Mesothelial cell of epicardium (in vitro differentiated cells): ENCODE measurements around the gene B3GNT2. TPM values are rescaled to one million over a fixed set of nuclear protein-coding genes. Genes with fewer than 3 reads are reported as not detected.

Experiments used
- DNase-seq, 2 experiments: peaks; one replicate each; pipeline ENCODE4 v3.0.0; 2021; ENCODE audit warnings: low spot score in 2 of 2; ENCODE audit not compliant: unreplicated experiment in 2 of 2
- H3K27ac Mint-ChIP-seq: 2 replicates; pipeline ENCODE4 v1.8.0; 2021; ENCODE audit warnings: mixed read lengths
- H3K27me3 Mint-ChIP-seq: 2 replicates; pipeline ENCODE4 v1.8.0; 2021; ENCODE audit warnings: low read depth, mixed read lengths
- H3K36me3 Mint-ChIP-seq: 2 replicates; pipeline ENCODE4 v1.8.0; 2021; ENCODE audit warnings: mixed read lengths
- H3K4me1 Mint-ChIP-seq: 2 replicates; pipeline ENCODE4 v1.8.0; 2021; ENCODE audit warnings: mixed read lengths
- H3K4me3 Mint-ChIP-seq: 2 replicates; pipeline ENCODE4 v1.8.0; 2021; ENCODE audit warnings: mild to moderate bottlenecking, moderate library complexity, mixed read lengths
- H3K9me3 Mint-ChIP-seq: 2 replicates; pipeline ENCODE4 v1.8.0; 2021; ENCODE audit warnings: mixed read lengths
- total RNA-seq: library from RNA; stranded (reverse); gene quantifications from 3 replicates; pipeline ENCODE4 v1.2.1, GENCODE V29; 2021
- TF ChIP-seq, protein P1 (sequence below): fragments of 200-600 bp; sonication (generic); IDR thresholded peaks from one replicate; pipeline ENCODE4 v1.5.0; 2021; ENCODE audit warnings: antibody characterized with exemption; ENCODE audit not compliant: unreplicated experiment

Gene B3GNT2
- total RNA-seq, 1 donor from 2014 or later: 24.8 TPM

DNA sequence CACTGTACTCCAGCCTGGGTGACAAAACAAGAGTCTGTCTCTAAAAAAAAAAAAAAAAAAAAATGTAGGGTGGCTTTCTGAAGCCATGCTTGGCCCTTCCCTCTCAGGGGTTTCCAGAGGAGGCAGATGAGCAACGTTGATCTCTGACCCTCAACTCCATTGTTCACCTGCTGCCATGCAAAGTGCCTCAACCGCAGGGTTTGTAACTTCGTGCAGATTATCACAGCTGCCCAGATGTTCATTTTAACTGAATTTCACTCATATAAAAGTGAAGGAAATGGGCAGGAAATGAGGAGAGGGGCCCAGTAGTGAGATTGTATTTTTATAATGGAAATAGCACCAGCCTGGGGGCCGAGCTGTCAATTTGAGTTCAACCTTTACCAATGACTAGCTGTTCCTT, 14.9 kb upstream of the B3GNT2 start:
- Mint-ChIP-seq H3K4me3 (no peak overlapping the region), H3K27ac (no peak overlapping the region), H3K36me3 (no peaks in the 10 kb centered on the region), H3K9me3 (no peaks in the 10 kb centered on the region), H3K27me3 (no peaks in the 10 kb centered on the region), H3K4me1 (no peaks in the 10 kb centered on the region)
- TF ChIP-seq, protein P1, sequence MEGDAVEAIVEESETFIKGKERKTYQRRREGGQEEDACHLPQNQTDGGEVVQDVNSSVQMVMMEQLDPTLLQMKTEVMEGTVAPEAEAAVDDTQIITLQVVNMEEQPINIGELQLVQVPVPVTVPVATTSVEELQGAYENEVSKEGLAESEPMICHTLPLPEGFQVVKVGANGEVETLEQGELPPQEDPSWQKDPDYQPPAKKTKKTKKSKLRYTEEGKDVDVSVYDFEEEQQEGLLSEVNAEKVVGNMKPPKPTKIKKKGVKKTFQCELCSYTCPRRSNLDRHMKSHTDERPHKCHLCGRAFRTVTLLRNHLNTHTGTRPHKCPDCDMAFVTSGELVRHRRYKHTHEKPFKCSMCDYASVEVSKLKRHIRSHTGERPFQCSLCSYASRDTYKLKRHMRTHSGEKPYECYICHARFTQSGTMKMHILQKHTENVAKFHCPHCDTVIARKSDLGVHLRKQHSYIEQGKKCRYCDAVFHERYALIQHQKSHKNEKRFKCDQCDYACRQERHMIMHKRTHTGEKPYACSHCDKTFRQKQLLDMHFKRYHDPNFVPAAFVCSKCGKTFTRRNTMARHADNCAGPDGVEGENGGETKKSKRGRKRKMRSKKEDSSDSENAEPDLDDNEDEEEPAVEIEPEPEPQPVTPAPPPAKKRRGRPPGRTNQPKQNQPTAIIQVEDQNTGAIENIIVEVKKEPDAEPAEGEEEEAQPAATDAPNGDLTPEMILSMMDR: no peak
- no peak for DNase-seq

DNA sequence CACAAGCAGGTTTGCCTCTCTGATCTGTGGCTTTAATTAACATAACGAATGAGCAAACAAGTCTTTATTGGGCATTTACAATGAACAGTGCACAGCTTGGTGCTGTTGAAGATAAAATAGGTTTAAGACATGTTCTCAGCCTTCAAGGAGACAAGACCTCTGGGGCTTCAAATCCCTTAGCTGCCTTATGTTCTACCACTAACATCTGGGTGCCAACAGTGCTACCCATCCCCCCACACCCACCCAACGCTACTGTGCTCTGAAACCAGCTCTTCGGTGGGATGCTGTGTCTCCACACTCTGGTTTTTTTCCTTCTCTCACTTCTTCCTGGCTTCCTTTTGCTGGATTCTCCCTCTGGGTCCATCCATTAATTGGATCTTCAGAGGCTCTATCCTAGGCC, 14.1 kb upstream of the B3GNT2 start:
- H3K27ac Mint-ChIP-seq: no peak overlapping the region
- no peaks in the 10 kb centered on the region for H3K4me1 Mint-ChIP-seq
- no peaks in the 10 kb centered on the region for H3K27me3 Mint-ChIP-seq
- DNase-seq: no peak
- H3K9me3 Mint-ChIP-seq: no peaks in the 10 kb centered on the region
- TF ChIP-seq, protein P1: no peak
- no peak overlapping the region for H3K4me3 Mint-ChIP-seq
- H3K36me3 Mint-ChIP-seq: no peaks in the 10 kb centered on the region

DNA sequence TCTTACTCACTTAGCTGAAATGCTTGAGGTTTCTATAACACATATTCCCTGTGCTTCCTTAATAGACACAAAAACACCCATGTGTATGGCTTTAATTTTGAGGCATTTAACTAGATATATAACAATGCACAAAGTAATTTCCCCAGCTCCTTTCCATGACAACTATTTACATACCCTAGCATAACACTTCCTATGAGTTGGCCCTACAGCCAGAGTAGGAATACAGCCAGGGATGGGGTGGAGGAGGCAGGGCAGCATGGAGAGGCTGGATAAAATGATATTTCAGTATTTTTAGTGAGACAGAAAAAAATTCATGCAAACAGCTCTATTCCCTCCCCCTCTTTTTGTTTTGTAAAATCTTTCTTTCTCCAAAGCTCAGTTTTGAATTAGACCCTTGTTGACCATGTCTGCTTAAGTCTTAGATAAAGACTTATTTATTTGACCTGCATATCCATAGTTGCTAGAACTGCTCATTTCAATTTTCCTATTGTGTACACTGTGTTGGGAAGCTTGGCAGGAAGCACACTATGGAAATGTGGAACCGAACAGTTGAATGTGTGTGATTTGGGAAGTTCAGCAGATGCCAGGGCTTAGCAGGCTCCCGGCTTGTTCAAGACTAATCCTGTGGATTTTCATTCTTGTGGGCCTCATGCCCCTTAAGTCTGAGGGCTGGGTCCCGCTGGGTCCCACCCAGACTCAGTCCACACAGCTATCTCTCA, 11.2 kb upstream of the B3GNT2 start:
- Mint-ChIP-seq H3K27me3 (no peaks in the 10 kb centered on the region), H3K4me3 (no peak overlapping the region), H3K4me1 (no peaks in the 10 kb centered on the region), H3K9me3 (no peaks in the 10 kb centered on the region), H3K27ac (no peak overlapping the region), H3K36me3 (no peaks in the 10 kb centered on the region)
- TF ChIP-seq, protein P1: no peak
- DNase-seq: no peak

DNA sequence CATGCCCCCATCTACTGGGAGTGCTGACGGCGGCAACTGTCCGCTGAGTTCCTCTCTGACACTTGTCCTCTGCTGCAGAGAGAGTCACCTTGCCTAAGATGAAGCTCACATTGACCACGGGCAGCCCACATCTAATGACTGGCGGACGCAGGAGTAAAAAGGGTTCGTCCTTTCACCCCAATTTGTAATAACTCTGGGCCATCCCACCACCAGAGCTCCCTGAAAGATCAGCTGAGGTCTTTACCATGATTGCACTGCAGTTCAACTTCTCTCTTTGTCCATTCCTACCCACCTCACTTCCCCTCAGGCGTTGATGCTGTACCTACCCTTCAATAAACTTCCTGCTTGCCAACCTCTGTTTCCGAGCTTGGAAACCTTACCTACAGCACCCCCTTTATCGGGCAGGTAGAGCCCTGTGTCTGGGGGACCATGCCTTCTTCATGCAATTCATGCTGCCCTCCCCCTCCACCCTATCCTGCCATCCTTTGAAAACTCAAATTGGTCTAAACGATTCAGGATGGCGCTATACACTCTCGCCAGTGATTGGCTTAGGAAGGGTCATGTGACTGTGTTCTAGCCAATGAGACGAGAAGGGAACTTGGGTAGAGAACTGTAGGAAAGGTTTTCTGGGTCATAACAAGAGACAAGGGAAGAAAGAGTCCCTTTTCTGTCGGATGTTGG, 10.3 kb upstream of the B3GNT2 start:
- H3K27ac Mint-ChIP-seq: no peak overlapping the region
- H3K36me3 Mint-ChIP-seq: no peaks in the 10 kb centered on the region
- H3K4me3 Mint-ChIP-seq: no peak overlapping the region
- TF ChIP-seq, protein P1: no peak
- no peaks in the 10 kb centered on the region for H3K4me1 Mint-ChIP-seq
- H3K9me3 Mint-ChIP-seq: no peaks in the 10 kb centered on the region
- H3K27me3 Mint-ChIP-seq: no peaks in the 10 kb centered on the region
- DNase-seq: no peak

DNA sequence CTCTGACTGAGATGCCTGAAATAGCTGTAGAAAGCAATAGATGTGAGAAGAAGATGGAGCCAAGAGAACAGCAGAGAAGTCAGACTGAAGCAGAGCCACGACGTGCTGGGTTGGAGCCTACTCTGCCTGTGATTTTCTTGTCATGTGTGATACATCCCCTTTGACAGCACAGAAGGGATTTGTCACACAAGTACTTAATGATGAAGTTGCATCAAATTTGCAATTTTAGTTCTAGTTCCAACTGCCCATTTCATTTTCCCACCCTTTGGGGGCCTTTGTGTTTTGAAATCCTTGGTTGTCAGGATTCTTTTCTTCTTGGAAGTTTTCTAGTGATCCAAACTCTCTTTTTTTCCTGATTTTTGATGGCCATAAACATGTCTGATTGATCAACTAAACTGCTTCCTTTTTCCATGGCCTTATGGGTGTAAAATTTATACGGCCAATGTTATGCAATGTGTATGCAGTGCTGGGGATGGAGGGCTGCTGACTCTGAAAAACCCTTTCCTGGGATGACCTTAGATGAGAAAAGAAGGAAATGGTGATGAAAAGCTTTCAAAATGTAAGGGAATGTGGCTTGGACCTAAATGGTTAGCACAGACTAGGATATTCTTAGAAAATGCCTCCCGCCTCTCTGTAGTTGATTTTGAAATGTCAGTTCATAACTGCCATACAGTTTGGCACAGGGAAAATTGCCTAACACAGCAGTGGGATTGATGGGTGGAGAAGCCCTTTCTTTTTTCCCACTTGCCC, 9.6 kb upstream of the B3GNT2 start:
- no peak overlapping the region for H3K27ac Mint-ChIP-seq
- no peaks in the 10 kb centered on the region for H3K4me1 Mint-ChIP-seq
- no peaks in the 10 kb centered on the region for H3K9me3 Mint-ChIP-seq
- TF ChIP-seq, protein P1: no peak
- no peak overlapping the region for H3K4me3 Mint-ChIP-seq
- no peaks in the 10 kb centered on the region for H3K36me3 Mint-ChIP-seq
- no peak for DNase-seq
- no peaks in the 10 kb centered on the region for H3K27me3 Mint-ChIP-seq
